B cell (primary cell): ENCODE data around the gene CKAP5. TPM values are rescaled to one million over a fixed set of nuclear protein-coding genes. Genes with fewer than 3 reads are reported as not detected.

Experiments
- ATAC-seq: fragments of 200-7000 bp; cut with Tn5 transposase; one replicate; pipeline ENCODE4 v1.10.0; 2021; ENCODE audit warnings: low read depth, mild to moderate bottlenecking, moderate number of reproducible peaks, moderate library complexity
- CTCF ChIA-PET: fragments of 350-600 bp; sonication (Branson Sonifier 250); formaldehyde crosslinking; loops from one replicate; lab custom pipeline; 2021; ENCODE audit warnings: antibody characterized with exemption, inconsistent platforms; lab: Charles Lee
- POLR2A ChIA-PET: fragments of 350-600 bp; sonication (Branson Sonifier 250); formaldehyde crosslinking; loops from one replicate; lab custom pipeline; 2021; ENCODE audit warnings: antibody characterized with exemption; lab: Charles Lee
- DNase-seq: peaks from one replicate; pipeline ENCODE4 v3.0.0; 2013
- H2AFZ ChIP-seq: 2 replicates; pipeline ENCODE4 v1.6.1; 2012; ENCODE audit warnings: mild to moderate bottlenecking, low read depth, low read length; ENCODE audit not compliant: insufficient read depth, poor library complexity, severe bottlenecking
- H3K27ac ChIP-seq, 2 donors: 1 replicate in 1 of 2; 2 replicates in 1 of 2; pipeline ENCODE4 v1.5.1; 2012 to 2013; ENCODE audit warnings: low read length in 2 of 2, mild to moderate bottlenecking in 2 of 2, moderate library complexity in 1 of 2
- H3K27me3 ChIP-seq, 4 experiments: fragments of 200-600 bp in 1 of 4; sonication (generic) in 1 of 4; replicated peaks in 1 of 4; 1 replicate in 2 of 4; 2 replicates in 2 of 4; pipeline versions ENCODE4 v1.6.1 to v1.7.0; 2013 to 2016; ENCODE audit warnings: low read length in 3 of 4, mild to moderate bottlenecking in 2 of 4, mixed read lengths in 1 of 4, moderate library complexity in 1 of 4; ENCODE audit not compliant: insufficient read depth in 4 of 4, control insufficient read depth in 3 of 4; ENCODE audit errors: control extremely low read depth in 1 of 4
- H3K36me3 ChIP-seq, 2 experiments: replicated peaks in 1 of 2; 1 replicate in 1 of 2; 2 replicates in 1 of 2; pipeline versions ENCODE4 v1.6.1 to v1.7.1; 2013; ENCODE audit warnings: low read length in 1 of 2; ENCODE audit not compliant: insufficient read depth in 2 of 2, control insufficient read depth in 1 of 2; ENCODE audit errors: control extremely low read depth in 1 of 2, extremely low read depth in 1 of 2
- H3K4me1 ChIP-seq, 2 donors: fragments of 200-600 bp in 1 of 2; sonication (generic) in 1 of 2; 1 replicate in 1 of 2; 2 replicates in 1 of 2; pipeline versions ENCODE4 v1.5.1 to v1.6.1; 2013 to 2017; ENCODE audit warnings: low read length in 2 of 2; ENCODE audit not compliant: control insufficient read depth in 2 of 2, insufficient read depth in 2 of 2
- H3K4me2 ChIP-seq: replicated peaks from 2 replicates; pipeline ENCODE3; 2012; ENCODE audit warnings: mild to moderate bottlenecking, low read depth, low read length; ENCODE audit not compliant: poor library complexity, severe bottlenecking
- H3K4me3 ChIP-seq, 5 experiments: fragments of 200-600 bp in 1 of 5; sonication (generic) in 1 of 5; 1 replicate in 3 of 5; 2 replicates in 2 of 5; pipeline versions ENCODE4 v1.5.1 to v1.7.0; 2011 to 2016; ENCODE audit warnings: low read length in 4 of 5, mild to moderate bottlenecking in 4 of 5, low read depth in 2 of 5, control low read depth in 1 of 5, moderate library complexity in 1 of 5; ENCODE audit not compliant: insufficient read depth in 1 of 5; ENCODE audit errors: control extremely low read depth in 1 of 5, extremely low read depth in 1 of 5
- H3K79me2 ChIP-seq: fragments of 200-600 bp; sonication (generic); one replicate; pipeline ENCODE4 v1.6.0; 2016; ENCODE audit warnings: low read length; ENCODE audit not compliant: control insufficient read depth, insufficient read depth
- H3K9ac ChIP-seq: fragments of 200-600 bp; sonication (generic); 2 replicates; pipeline ENCODE4 v1.6.1; 2017; ENCODE audit warnings: mild to moderate bottlenecking, low read length, moderate library complexity
- H3K9me3 ChIP-seq, 3 donors: one replicate each; pipeline versions ENCODE4 v1.6.1 to v1.7.1; 2013; ENCODE audit warnings: low read length in 2 of 3; ENCODE audit not compliant: control insufficient read depth in 2 of 3, insufficient read depth in 1 of 3; ENCODE audit errors: control extremely low read depth in 1 of 3
- H4K20me1 ChIP-seq: 2 replicates; pipeline ENCODE4 v1.6.0; 2012; ENCODE audit warnings: mild to moderate bottlenecking, low read length; ENCODE audit not compliant: insufficient read depth, control insufficient read depth, poor library complexity, severe bottlenecking
- H3K27ac Mint-ChIP-seq: one replicate; pipeline ENCODE4 v1.8.0; 2021; ENCODE audit warnings: mixed read lengths
- H3K27me3 Mint-ChIP-seq: one replicate; pipeline ENCODE4 v1.8.0; 2021; ENCODE audit warnings: mixed read lengths
- H3K4me1 Mint-ChIP-seq: one replicate; pipeline ENCODE4 v1.8.0; 2021; ENCODE audit warnings: mixed read lengths
- H3K4me3 Mint-ChIP-seq: one replicate; pipeline ENCODE4 v1.8.0; 2021; ENCODE audit warnings: mixed read lengths
- H3K9me3 Mint-ChIP-seq: one replicate; pipeline ENCODE4 v1.8.0; 2022; ENCODE audit warnings: mixed read lengths; ENCODE audit not compliant: insufficient read depth
- CTCF ChIP-seq: fragments of 200-600 bp; IDR thresholded peaks from one replicate; pipeline ENCODE4 v1.8.0; 2022; ENCODE audit warnings: antibody characterized with exemption, mild to moderate bottlenecking
- EZH2 ChIP-seq: IDR thresholded peaks from 2 replicates; pipeline ENCODE4 v1.6.1; 2012; ENCODE audit warnings: borderline replicate concordance, low read depth, mild to moderate bottlenecking, moderate library complexity, low read length; ENCODE audit not compliant: insufficient read depth, poor library complexity, severe bottlenecking
- WGBS: methylation state at CpG from one replicate; pipeline ENCODE4 v1.1.5; 2013; ENCODE audit warnings: missing lambda C conversion rate; ENCODE audit not compliant: insufficient coverage; 5-methylcytosine and 5-hydroxymethylcytosine counted together
- intact Hi-C: fragments of 100-400 bp; cut with micrococcal nuclease; formaldehyde crosslinking; loops from one replicate; pipeline ENCODE4 v1.10.0; 2022
- polyA plus RNA-seq: library from polyadenylated mRNA; depleted of rRNA; stranded (reverse); fragments of >200 nt; gene quantifications from 2 replicates; pipeline ENCODE4 v1.2.3, GENCODE V29; 2012
- total RNA-seq, 2 donors: library from RNA; stranded (reverse); fragments of 120-200 nt in 1 of 2; gene quantifications; 1 replicate in 1 of 2; 2 replicates in 1 of 2; pipeline versions ENCODE4 v1.2.3 to v1.2.4, GENCODE V29; 2013 to 2022

Gene CKAP5
- total and polyA plus RNA-seq, 2 donors (not counting 1 experiment from before 2014, with no cell fraction given): 7.3 to 54.3 TPM

GRCh38 chr11:46778416-46778815 is 67.7 kb downstream of the CKAP5 start:
- DNase-seq (no peak), ATAC-seq (no peak)
- Histone ChIP-seq H3K79me2 (no peaks in the 10 kb centered on the region), H3K27me3 (no peaks in the 10 kb centered on the region), H3K36me3 (peaks cover 0 to 53% of the 10 kb centered on the region in 2 experiments), H3K4me2 (no peak overlapping the region), H3K9ac (no peak overlapping the region), H2AFZ (no peak overlapping the region), H3K27ac (no peak overlapping the region), H3K9me3 (no peaks in the 10 kb centered on the region), H3K4me1 (no peaks in the 10 kb centered on the region), H4K20me1 (no peaks in the 10 kb centered on the region), H3K4me3 (no peak overlapping the region)
- Mint-ChIP-seq H3K9me3 (no peaks in the 10 kb centered on the region), H3K27me3 (no peaks in the 10 kb centered on the region), H3K27ac (no peak overlapping the region), H3K4me3 (no peak overlapping the region), H3K4me1 (no peaks in the 10 kb centered on the region)
- intact Hi-C loops: no loop called here
- ChIA-PET POLR2A (no interaction called here), CTCF (no interaction called here)
- TF ChIP-seq EZH2 (no peak), CTCF (no peak)
- no CpG with 5 or more reads among the region's 4 CpGs for WGBS

- Histone ChIP-seq H3K4me1 (no peaks in the 10 kb centered on the region), H4K20me1 (no peaks in the 10 kb centered on the region), H3K4me2 (no peak overlapping the region), H3K36me3 (peaks cover 1 to 41% of the 10 kb centered on the region in 2 experiments), H3K27me3 (no peaks in the 10 kb centered on the region), H2AFZ (no peak overlapping the region), H3K27ac (no peak overlapping the region), H3K9ac (no peak overlapping the region), H3K9me3 (no peaks in the 10 kb centered on the region), H3K79me2 (no peaks in the 10 kb centered on the region), H3K4me3 (no peak overlapping the region)
- no CpG with 5 or more reads among the region's 2 CpGs for WGBS
- no peak for TF ChIP-seq CTCF
- H3K9me3 Mint-ChIP-seq: no peaks in the 10 kb centered on the region
- intact Hi-C loops: no loop called here
- ChIA-PET POLR2A (no interaction called here), CTCF (no interaction called here)
- ATAC-seq (no peak), DNase-seq (no peak)
- no peak overlapping the region for H3K27ac Mint-ChIP-seq
- H3K4me3 Mint-ChIP-seq: no peak overlapping the region
- no peaks in the 10 kb centered on the region for H3K27me3 Mint-ChIP-seq
- H3K4me1 Mint-ChIP-seq: no peaks in the 10 kb centered on the region
Observed at GRCh38 chr11:46776878-46777277, 69.2 kb downstream of the CKAP5 start.
